Skeletal muscle tissue (tissue), 4 donors: ENCODE data around the gene PSRC1. TPM values are rescaled to one million over a fixed set of nuclear protein-coding genes. Genes with fewer than 3 reads are reported as not detected.
A peak's percentile ranks its signal among the peaks of the same experiment; 100 is the strongest.
"Not testable (repeated sequence)": the region's sequence is repeated elsewhere in the genome, so short reads cannot be mapped to it uniquely, and the experiment has no call there.

Source experiments
- H3K27ac ChIP-seq: one replicate; pipeline ENCODE4 v1.7.0; 2013; ENCODE audit warnings: mild to moderate bottlenecking, low read depth, low read length, inconsistent platforms
- H3K27me3 ChIP-seq, 3 donors: one replicate each; pipeline ENCODE4 v1.7.0; 2013; ENCODE audit warnings: low read length in 3 of 3; ENCODE audit not compliant: control insufficient read depth in 3 of 3, insufficient read depth in 3 of 3
- H3K36me3 ChIP-seq, 3 donors: one replicate each; pipeline ENCODE4 v1.7.0; 2013; ENCODE audit warnings: low read length in 3 of 3; ENCODE audit not compliant: control insufficient read depth in 3 of 3, insufficient read depth in 3 of 3
- H3K4me1 ChIP-seq, 3 donors: one replicate each; pipeline ENCODE4 v1.7.0; 2013; ENCODE audit warnings: low read length in 3 of 3, mild to moderate bottlenecking in 3 of 3; ENCODE audit not compliant: control insufficient read depth in 3 of 3, insufficient read depth in 3 of 3
- H3K4me3 ChIP-seq, 3 donors: one replicate each; pipeline ENCODE4 v1.7.0; 2013; ENCODE audit warnings: low read length in 3 of 3
- H3K9ac ChIP-seq, 3 donors: one replicate each; pipeline ENCODE4 v1.7.0; 2013; ENCODE audit warnings: low read length in 3 of 3, mild to moderate bottlenecking in 3 of 3, moderate library complexity in 2 of 3, low read depth in 1 of 3
- H3K9me3 ChIP-seq, 3 donors: one replicate each; pipeline ENCODE4 v1.7.0; 2013; ENCODE audit warnings: low read length in 3 of 3; ENCODE audit not compliant: control insufficient read depth in 3 of 3
- total RNA-seq: library from RNA; depleted of rRNA; stranded (reverse); fragments of >200 nt; gene quantifications from one replicate; pipeline ENCODE4 v1.2.3, GENCODE V29; 2014
- donor health status: Osteomylitis.

Gene PSRC1
- total RNA-seq, 1 donor from 2014 or later = 1.6 TPM

GRCh38 chr1:109309347-109309746, 26.4 kb upstream of the PSRC1 start:
- peaks cover 16 to 36% (median 24%) of the 10 kb centered on the region in 3 donors for H3K36me3 ChIP-seq

GRCh38 chr1:109307274-109308021, 24.5 kb upstream of the PSRC1 start:
- Histone ChIP-seq H3K4me1 (peaks cover 27 to 31% (median 29%) of the 10 kb centered on the region in 3 donors), H3K27ac (no peak overlapping the region), H3K4me3 (peak overlapping the region in 1 of 3 donors; percentile 6)

More at GRCh38 chr1:109309347-109309746, 26.4 kb upstream of the PSRC1 start:
- H3K4me1 ChIP-seq = peaks cover 23 to 37% (median 27%) of the 10 kb centered on the region in 3 donors
- no peak overlapping the region for H3K4me3 ChIP-seq
- H3K9ac ChIP-seq = no peak overlapping the region
- no peaks in the 10 kb centered on the region for H3K27me3 ChIP-seq
- H3K27ac ChIP-seq = no peak overlapping the region
- no peaks in the 10 kb centered on the region for H3K9me3 ChIP-seq

GRCh38 chr1:109306832-109307273, 23.9 kb upstream of the PSRC1 start, which contains the start of gene MYBPHL:
Gene MYBPHL, minus strand, starts transcription at chr1:109307011. Its CDS starts 20 bp downstream, at chr1:109306991.
- peaks cover 27 to 31% (median 29%) of the 10 kb centered on the region in 3 donors for H3K4me1 ChIP-seq
- peaks cover 11 to 19% (median 13%) of the 10 kb centered on the region in 3 donors for H3K36me3 ChIP-seq
- no peak within 1 kb of the TSS for H3K27ac ChIP-seq
- peak within 1 kb of the TSS in 1 of 3 donors; percentile 6 for H3K4me3 ChIP-seq
- peak within 1 kb of the TSS in 1 of 3 donors; percentile 45 for H3K9ac ChIP-seq
- H3K9me3 ChIP-seq = no peaks in the 10 kb centered on the region
- no peaks in the 10 kb centered on the region for H3K27me3 ChIP-seq

More at GRCh38 chr1:109307274-109308021, 24.5 kb upstream of the PSRC1 start:
- Histone ChIP-seq H3K9ac (peak overlapping the region in 1 of 3 donors; percentile 45), H3K9me3 (no peaks in the 10 kb centered on the region), H3K27me3 (no peaks in the 10 kb centered on the region), H3K36me3 (peaks cover 11 to 19% (median 14%) of the 10 kb centered on the region in 3 donors)

- not testable (repeated sequence) for H3K4me3 ChIP-seq, H3K9ac ChIP-seq, H3K27me3 ChIP-seq, H3K9me3 ChIP-seq, H3K27ac ChIP-seq
- Histone ChIP-seq H3K4me1 (peaks cover 27 to 31% (median 29%) of the 10 kb centered on the region in 3 donors), H3K36me3 (peaks cover 4 to 12% (median 9%) of the 10 kb centered on the region in 3 donors)
These were observed 23.0 kb upstream of the PSRC1 start for GRCh38 chr1:109305991-109306390.

GRCh38 chr1:109304226-109304920, 21.4 kb upstream of the PSRC1 start:
- Histone ChIP-seq H3K9ac (no peak overlapping the region), H3K27me3 (no peaks in the 10 kb centered on the region), H3K36me3 (peaks cover 0 to 3% (median 3%) of the 10 kb centered on the region in 3 donors), H3K27ac (no peak overlapping the region), H3K9me3 (no peaks in the 10 kb centered on the region), H3K4me3 (no peak overlapping the region), H3K4me1 (peaks cover 36 to 41% (median 40%) of the 10 kb centered on the region in 3 donors)

- Histone ChIP-seq H3K4me1 (peaks cover 35 to 42% (median 38%) of the 10 kb centered on the region in 3 donors), H3K9me3 (no peaks in the 10 kb centered on the region), H3K4me3 (no peak overlapping the region), H3K27ac (no peak overlapping the region), H3K36me3 (no peaks in the 10 kb centered on the region), H3K27me3 (no peaks in the 10 kb centered on the region), H3K9ac (no peak overlapping the region)
These were observed 18.9 kb upstream of the PSRC1 start for GRCh38 chr1:109301874-109302273.

- H3K9ac ChIP-seq = no peak overlapping the region
- no peaks in the 10 kb centered on the region for H3K9me3 ChIP-seq
- H3K27ac ChIP-seq = no peak overlapping the region
- H3K36me3 ChIP-seq = no peaks in the 10 kb centered on the region
- H3K4me3 ChIP-seq = no peak overlapping the region
- peaks cover 0 to 4% (median 0%) of the 10 kb centered on the region in 3 donors for H3K27me3 ChIP-seq
- H3K4me1 ChIP-seq = peaks cover 32% of the 10 kb centered on the region in 3 donors
These were observed 17.8 kb upstream of the PSRC1 start for GRCh38 chr1:109300650-109301151.

GRCh38 chr1:109299558-109300343, 16.8 kb upstream of the PSRC1 start:
- H3K27me3 ChIP-seq = peaks cover 0 to 13% (median 0%) of the 10 kb centered on the region in 3 donors
- peak overlapping the region in 1 of 3 donors; percentile 13 for H3K4me3 ChIP-seq
- H3K9ac ChIP-seq = peak overlapping the region in 1 of 3 donors; percentile 28
- peak overlapping the region; percentile 14 for H3K27ac ChIP-seq
- H3K36me3 ChIP-seq = no peaks in the 10 kb centered on the region
- no peaks in the 10 kb centered on the region for H3K9me3 ChIP-seq
- H3K4me1 ChIP-seq = peaks cover 27 to 29% (median 28%) of the 10 kb centered on the region in 3 donors
